ENCODE data around the gene RENBP.

DNA sequence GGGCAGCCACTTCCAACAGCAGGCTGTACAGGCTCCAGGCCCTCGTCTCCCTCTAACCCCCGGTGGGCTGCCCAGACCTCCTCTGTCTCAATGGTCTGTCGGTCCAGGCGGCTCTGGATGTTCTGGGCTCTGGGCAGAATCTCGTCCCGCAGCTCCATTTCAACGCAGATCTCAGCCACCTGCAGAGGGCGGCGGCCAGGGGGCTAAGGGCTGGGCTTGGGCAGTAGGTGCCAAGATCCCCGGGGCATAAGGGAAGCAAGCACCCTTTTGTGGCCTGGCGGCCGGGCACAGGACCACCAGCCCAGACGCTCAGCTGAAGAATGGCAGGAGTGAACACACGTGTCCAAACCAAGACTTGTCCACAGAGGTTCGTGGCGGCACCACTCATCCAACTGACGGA, 30.7 kb downstream of the RENBP start:
- TF ChIP-seq, protein P1, sequence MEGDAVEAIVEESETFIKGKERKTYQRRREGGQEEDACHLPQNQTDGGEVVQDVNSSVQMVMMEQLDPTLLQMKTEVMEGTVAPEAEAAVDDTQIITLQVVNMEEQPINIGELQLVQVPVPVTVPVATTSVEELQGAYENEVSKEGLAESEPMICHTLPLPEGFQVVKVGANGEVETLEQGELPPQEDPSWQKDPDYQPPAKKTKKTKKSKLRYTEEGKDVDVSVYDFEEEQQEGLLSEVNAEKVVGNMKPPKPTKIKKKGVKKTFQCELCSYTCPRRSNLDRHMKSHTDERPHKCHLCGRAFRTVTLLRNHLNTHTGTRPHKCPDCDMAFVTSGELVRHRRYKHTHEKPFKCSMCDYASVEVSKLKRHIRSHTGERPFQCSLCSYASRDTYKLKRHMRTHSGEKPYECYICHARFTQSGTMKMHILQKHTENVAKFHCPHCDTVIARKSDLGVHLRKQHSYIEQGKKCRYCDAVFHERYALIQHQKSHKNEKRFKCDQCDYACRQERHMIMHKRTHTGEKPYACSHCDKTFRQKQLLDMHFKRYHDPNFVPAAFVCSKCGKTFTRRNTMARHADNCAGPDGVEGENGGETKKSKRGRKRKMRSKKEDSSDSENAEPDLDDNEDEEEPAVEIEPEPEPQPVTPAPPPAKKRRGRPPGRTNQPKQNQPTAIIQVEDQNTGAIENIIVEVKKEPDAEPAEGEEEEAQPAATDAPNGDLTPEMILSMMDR (IDR thresholded peaks at IDR 0.05), result no peak
- TF ChIP-seq POLR2A (IDR thresholded peaks at IDR 0.05), result no peak
